Gastroesophageal sphincter (tissue), 3 donors: ENCODE data around the gene FAXDC2.

Experiments
- EP300 ChIP-seq: sonication (generic); formaldehyde crosslinking; IDR thresholded peaks from one replicate; pipeline ENCODE4 v1.6.1; 2017; ENCODE audit warnings: antibody characterized with exemption, mild to moderate bottlenecking
- POLR2A ChIP-seq, 2 donors: fragments of 450-650 bp; IDR thresholded peaks; one replicate each; pipeline ENCODE4 v1.6.1; 2017; ENCODE audit warnings: antibody characterized with exemption in 2 of 2, mild to moderate bottlenecking in 2 of 2, moderate library complexity in 1 of 2
- TF ChIP-seq, protein P1 (sequence below), 4 experiments: fragments of 200-600 bp in 2 of 4; fragments of 450-650 bp in 2 of 4; sonication (generic) in 1 of 4; IDR thresholded peaks; one replicate each; pipeline ENCODE4 v1.5.1; 2017 to 2019; ENCODE audit warnings: antibody characterized with exemption in 4 of 4, mild to moderate bottlenecking in 2 of 4, moderate library complexity in 2 of 4

DNA sequence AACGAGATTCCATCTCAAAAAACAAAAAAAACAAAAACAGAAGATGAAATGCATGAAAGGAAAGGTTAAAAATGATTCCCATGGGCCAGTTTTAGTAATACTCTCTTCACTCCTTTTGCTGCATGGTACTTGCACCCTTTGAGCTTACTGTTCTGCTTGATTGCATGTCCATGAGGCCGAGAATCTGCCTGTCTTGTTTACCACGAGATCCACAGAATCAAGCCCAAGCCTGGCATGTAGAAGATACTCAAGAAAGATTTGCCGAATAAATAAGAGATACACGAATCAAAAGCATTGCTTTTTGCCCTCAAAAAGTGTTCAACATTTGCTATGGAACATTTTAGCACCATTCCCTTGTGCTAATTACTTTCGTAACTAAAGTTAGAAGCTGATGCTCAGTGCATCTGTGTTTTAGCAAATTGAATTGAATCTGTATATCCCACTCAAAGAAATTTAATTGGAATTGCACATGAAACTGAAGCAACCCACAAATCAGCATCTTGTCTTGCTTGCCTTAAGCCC, 1.1 kb downstream of the FAXDC2 start:
- TF ChIP-seq, protein P1, sequence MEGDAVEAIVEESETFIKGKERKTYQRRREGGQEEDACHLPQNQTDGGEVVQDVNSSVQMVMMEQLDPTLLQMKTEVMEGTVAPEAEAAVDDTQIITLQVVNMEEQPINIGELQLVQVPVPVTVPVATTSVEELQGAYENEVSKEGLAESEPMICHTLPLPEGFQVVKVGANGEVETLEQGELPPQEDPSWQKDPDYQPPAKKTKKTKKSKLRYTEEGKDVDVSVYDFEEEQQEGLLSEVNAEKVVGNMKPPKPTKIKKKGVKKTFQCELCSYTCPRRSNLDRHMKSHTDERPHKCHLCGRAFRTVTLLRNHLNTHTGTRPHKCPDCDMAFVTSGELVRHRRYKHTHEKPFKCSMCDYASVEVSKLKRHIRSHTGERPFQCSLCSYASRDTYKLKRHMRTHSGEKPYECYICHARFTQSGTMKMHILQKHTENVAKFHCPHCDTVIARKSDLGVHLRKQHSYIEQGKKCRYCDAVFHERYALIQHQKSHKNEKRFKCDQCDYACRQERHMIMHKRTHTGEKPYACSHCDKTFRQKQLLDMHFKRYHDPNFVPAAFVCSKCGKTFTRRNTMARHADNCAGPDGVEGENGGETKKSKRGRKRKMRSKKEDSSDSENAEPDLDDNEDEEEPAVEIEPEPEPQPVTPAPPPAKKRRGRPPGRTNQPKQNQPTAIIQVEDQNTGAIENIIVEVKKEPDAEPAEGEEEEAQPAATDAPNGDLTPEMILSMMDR (IDR thresholded peaks at IDR 0.05) = no peak
- TF ChIP-seq POLR2A (IDR thresholded peaks at IDR 0.05) = no peak
- no peak for TF ChIP-seq EP300
